H9 (cell line): Measurements from ENCODE around the gene NDUFB2. TPM values are rescaled to one million over a fixed set of nuclear protein-coding genes. Genes with fewer than 3 reads are reported as not detected.

ENCODE experiments used
- DNase-seq: peaks from one replicate; pipeline ENCODE4 v3.0.0-alpha.2; 2017
- H2AFZ ChIP-seq: one replicate; pipeline ENCODE4 v1.6.1; 2013; ENCODE audit warnings: mild to moderate bottlenecking, low read length, control low read depth, moderate library complexity
- H2AK5ac ChIP-seq: 2 replicates; pipeline ENCODE4 v1.6.1; 2013; ENCODE audit warnings: low read length, control low read depth, mixed read lengths; ENCODE audit not compliant: insufficient read length
- H2BK120ac ChIP-seq: one replicate; pipeline ENCODE4 v1.6.1; 2013; ENCODE audit warnings: low read depth, mild to moderate bottlenecking, low read length, control low read depth, inconsistent platforms; ENCODE audit not compliant: poor library complexity, severe bottlenecking
- H2BK12ac ChIP-seq: 2 replicates; pipeline ENCODE4 v1.6.1; 2013; ENCODE audit warnings: low read length, control low read depth, mixed read lengths, low read depth; ENCODE audit not compliant: insufficient read length
- H2BK15ac ChIP-seq: 2 replicates; pipeline ENCODE4 v1.6.1; 2013; ENCODE audit warnings: low read depth, low read length, control low read depth
- H2BK20ac ChIP-seq: one replicate; pipeline ENCODE4 v1.6.1; 2013; ENCODE audit warnings: low read depth, mild to moderate bottlenecking, low read length, control low read depth, inconsistent platforms; ENCODE audit not compliant: poor library complexity, severe bottlenecking
- H2BK5ac ChIP-seq: 2 replicates; pipeline ENCODE4 v1.6.1; 2013; ENCODE audit warnings: low read length, control low read depth, mixed read lengths; ENCODE audit not compliant: insufficient read length
- H3K14ac ChIP-seq: 2 replicates; pipeline ENCODE4 v1.6.1; 2013; ENCODE audit warnings: low read length, control low read depth; ENCODE audit not compliant: insufficient read depth
- H3K18ac ChIP-seq: 2 replicates; pipeline ENCODE4 v1.6.1; 2013; ENCODE audit warnings: low read depth, mild to moderate bottlenecking, mixed read lengths, low read length, control low read depth; ENCODE audit not compliant: insufficient read length
- H3K23ac ChIP-seq: 2 replicates; pipeline ENCODE4 v1.6.1; 2013; ENCODE audit warnings: low read length, control low read depth, mixed read lengths, low read depth; ENCODE audit not compliant: insufficient read length
- H3K23me2 ChIP-seq: 2 replicates; pipeline ENCODE4 v1.6.1; 2013; ENCODE audit warnings: low read depth, mild to moderate bottlenecking, mixed read lengths, low read length, control low read depth; ENCODE audit not compliant: insufficient read length, poor library complexity, severe bottlenecking
- H3K27ac ChIP-seq: 2 replicates; pipeline ENCODE4 v1.5.1; 2013; ENCODE audit warnings: low read length, control low read depth, mixed read lengths, low read depth; ENCODE audit not compliant: insufficient read length
- H3K27me3 ChIP-seq: 2 replicates; pipeline ENCODE4 v1.6.1; 2013; ENCODE audit warnings: low read length, control low read depth, inconsistent platforms; ENCODE audit not compliant: insufficient read depth
- H3K4ac ChIP-seq: 2 replicates; pipeline ENCODE4 v1.6.1; 2013; ENCODE audit warnings: low read depth, mild to moderate bottlenecking, control low read depth, inconsistent platforms, low read length, moderate library complexity
- H3K4me1 ChIP-seq: 2 replicates; pipeline ENCODE4 v1.6.1; 2013; ENCODE audit warnings: low read length, control low read depth, inconsistent platforms; ENCODE audit not compliant: insufficient read depth
- H3K4me2 ChIP-seq: 2 replicates; pipeline ENCODE4 v1.6.1; 2013; ENCODE audit warnings: low read length, control low read depth, mixed read lengths; ENCODE audit not compliant: insufficient read length, insufficient read depth
- H3K56ac ChIP-seq: 2 replicates; pipeline ENCODE4 v1.6.1; 2013; ENCODE audit warnings: low read depth, mild to moderate bottlenecking, mixed read lengths, low read length, control low read depth; ENCODE audit not compliant: insufficient read length
- H3K79me1 ChIP-seq: 2 replicates; pipeline ENCODE4 v1.6.1; 2013; ENCODE audit warnings: low read depth, mild to moderate bottlenecking, moderate library complexity, low read length, control low read depth, inconsistent platforms; ENCODE audit not compliant: insufficient read depth, poor library complexity, severe bottlenecking
- H3K79me2 ChIP-seq: 2 replicates; pipeline ENCODE4 v1.6.1; 2013; ENCODE audit warnings: low read length, control low read depth, inconsistent platforms; ENCODE audit not compliant: insufficient read depth
- H3K9ac ChIP-seq: 2 replicates; pipeline ENCODE4 v1.6.1; 2013; ENCODE audit warnings: low read length, control low read depth, mixed read lengths; ENCODE audit not compliant: insufficient read length; ENCODE audit errors: extremely low read depth
- H3K9me3 ChIP-seq: one replicate; pipeline ENCODE4 v1.6.1; 2013; ENCODE audit warnings: low read depth, low read length, inconsistent platforms; ENCODE audit not compliant: control insufficient read depth
- H3T11ph ChIP-seq: one replicate; pipeline ENCODE4 v1.6.1; 2013; ENCODE audit warnings: mild to moderate bottlenecking, low read length, control low read depth, inconsistent platforms
- H4K20me1 ChIP-seq: one replicate; pipeline ENCODE4 v1.6.1; 2013; ENCODE audit not compliant: control insufficient read depth, insufficient read length, insufficient read depth
- H4K5ac ChIP-seq: 2 replicates; pipeline ENCODE4 v1.6.1; 2013; ENCODE audit warnings: low read depth, mild to moderate bottlenecking, mixed read lengths, low read length, control low read depth; ENCODE audit not compliant: insufficient read length
- H4K8ac ChIP-seq: replicated peaks from 2 replicates; pipeline ENCODE4 v1.6.1; 2013; ENCODE audit warnings: low read length, control low read depth, mixed read lengths, low read depth; ENCODE audit not compliant: insufficient read length
- H4K91ac ChIP-seq: 2 replicates; pipeline ENCODE4 v1.6.1; 2013; ENCODE audit warnings: low read depth, mild to moderate bottlenecking, moderate library complexity, mixed read lengths, low read length, control low read depth; ENCODE audit not compliant: insufficient read length
- H3K27ac Mint-ChIP-seq, 3 experiments: 2 replicates in 2 of 3; 3 replicates in 1 of 3; pipeline ENCODE4 v1.8.0; 2020 to 2021; ENCODE audit warnings: mixed read lengths in 3 of 3, mild to moderate bottlenecking in 1 of 3, moderate library complexity in 1 of 3
- H3K27me3 Mint-ChIP-seq: 2 replicates; pipeline ENCODE4 v1.8.0; 2021; ENCODE audit warnings: low read depth, mild to moderate bottlenecking, moderate library complexity, mixed read lengths
- H3K36me3 Mint-ChIP-seq, 3 experiments: 2 replicates in 2 of 3; 3 replicates in 1 of 3; pipeline ENCODE4 v1.8.0; 2020 to 2021; ENCODE audit warnings: low read depth in 3 of 3, mixed read lengths in 3 of 3; ENCODE audit not compliant: insufficient read depth in 1 of 3
- H3K4me1 Mint-ChIP-seq, 2 experiments: 2 replicates each; pipeline ENCODE4 v1.8.0; 2020; ENCODE audit warnings: mixed read lengths in 2 of 2
- H3K4me3 Mint-ChIP-seq, 2 experiments: 2 replicates in 1 of 2; 3 replicates in 1 of 2; pipeline ENCODE4 v1.8.0; 2020 to 2021; ENCODE audit warnings: mild to moderate bottlenecking in 2 of 2, mixed read lengths in 2 of 2, moderate library complexity in 1 of 2
- H3K9me3 Mint-ChIP-seq, 2 experiments: 2 replicates in 1 of 2; 3 replicates in 1 of 2; pipeline ENCODE4 v1.8.0; 2020; ENCODE audit warnings: mild to moderate bottlenecking in 2 of 2, mixed read lengths in 2 of 2, moderate library complexity in 1 of 2
- CTCF ChIP-seq: fragments of 200-600 bp; sonication (generic); conservative IDR thresholded peaks from 3 replicates; pipeline ENCODE4 v1.8.0; 2021; ENCODE audit warnings: antibody characterized with exemption, mild to moderate bottlenecking
- WGBS: extraction: QIAGEN DNeasy Blood & Tissue Kit; methylation state at CpG from one replicate; pipeline ENCODE4 v1.1.7; 2013; ENCODE audit warnings: missing lambda C conversion rate, low lambda C conversion rate, mixed read lengths; ENCODE audit not compliant: insufficient read length; ENCODE audit errors: extremely low coverage; 5-methylcytosine and 5-hydroxymethylcytosine counted together
- total RNA-seq: library from RNA; stranded (reverse); gene quantifications from 2 replicates; pipeline ENCODE4 v1.2.1, GENCODE V29; 2021

The NDUFB2 gene
- total RNA-seq, 1 experiment from 2014 or later = 177 TPM

DNA sequence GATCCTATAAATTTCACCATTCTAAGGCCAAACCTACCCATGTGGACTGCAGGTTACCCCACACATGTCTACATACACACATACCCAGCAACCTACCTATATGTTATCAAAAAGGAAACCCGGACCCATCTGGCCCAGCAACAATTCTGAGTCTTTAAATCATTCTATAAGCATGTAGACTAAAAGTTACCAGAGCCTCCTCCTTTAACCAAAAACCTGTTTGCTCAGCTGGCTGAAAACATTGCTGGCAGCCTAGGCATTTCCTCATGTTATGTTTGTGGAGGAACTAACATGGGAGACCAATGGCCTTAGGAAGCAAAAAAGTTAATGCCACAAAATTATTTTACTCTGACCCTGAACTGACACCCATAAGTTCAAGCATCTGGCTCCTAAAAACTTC is 29.0 kb upstream of the NDUFB2 start:
- no peaks in the 10 kb centered on the region for H3K79me2 ChIP-seq
- H3K27me3 ChIP-seq = no peaks in the 10 kb centered on the region
- no peak overlapping the region for H3K27ac Mint-ChIP-seq
- H3K4me3 Mint-ChIP-seq = no peak overlapping the region
- no peak overlapping the region for H3K4ac ChIP-seq
- H3K36me3 Mint-ChIP-seq = no peaks in the 10 kb centered on the region
- H3K14ac ChIP-seq = no peak overlapping the region
- no peak overlapping the region for H2BK12ac ChIP-seq
- H3K4me1 Mint-ChIP-seq = peaks cover 5 to 11% of the 10 kb centered on the region in 2 experiments
- no peak overlapping the region for H4K91ac ChIP-seq
- no peaks in the 10 kb centered on the region; the same call in 1 of the 2 replicates for H3K4me1 ChIP-seq
- H3K9me3 ChIP-seq = no peaks in the 10 kb centered on the region
- WGBS = no CpG with 5 or more reads among the region's 1 CpG
- H2BK120ac ChIP-seq = no peak overlapping the region
- no peak overlapping the region for H4K5ac ChIP-seq
- no peak overlapping the region for H3T11ph ChIP-seq
- H2AFZ ChIP-seq = no peak overlapping the region
- H4K8ac ChIP-seq = no peak overlapping the region
- H3K4me2 ChIP-seq = no peak overlapping the region
- no peak overlapping the region for H3K23ac ChIP-seq
- no peak overlapping the region for H3K9ac ChIP-seq
- no peaks in the 10 kb centered on the region for H4K20me1 ChIP-seq
- no peak overlapping the region for H3K56ac ChIP-seq
- no peak for DNase-seq
- no peak overlapping the region for H3K27ac ChIP-seq
- no peaks in the 10 kb centered on the region for H3K9me3 Mint-ChIP-seq
- no peaks in the 10 kb centered on the region for H3K79me1 ChIP-seq
- no peak overlapping the region for H2AK5ac ChIP-seq
- H2BK15ac ChIP-seq = no peak overlapping the region
- H3K27me3 Mint-ChIP-seq = peaks cover 8% of the 10 kb centered on the region
- H3K23me2 ChIP-seq = no peaks in the 10 kb centered on the region
- no peak overlapping the region for H2BK5ac ChIP-seq
- no peak for TF ChIP-seq CTCF
- no peak overlapping the region for H2BK20ac ChIP-seq
- H3K18ac ChIP-seq = no peak overlapping the region
